Measurements from ENCODE around the gene IDUA. TPM values are rescaled to one million over a fixed set of nuclear protein-coding genes. Genes with fewer than 3 reads are reported as not detected.

The IDUA gene
- polyA plus RNA-seq, 1 donor (not counting 4 experiments of a cell fraction or from before 2014, with no cell fraction given): 1.2 TPM

- H3K4me1 ChIP-seq (ENCODE audit: control insufficient read depth, extremely low read depth, insufficient read depth, low read length): no peaks in the 10 kb centered on the region
- H3K9me1 ChIP-seq (ENCODE audit: control insufficient read depth, extremely low read depth, insufficient read depth, low read length): no peaks in the 10 kb centered on the region
- TF ChIP-seq CTCF (optimal IDR thresholded peaks at IDR 0.05 in 1 of 3, IDR thresholded peaks at IDR 0.05 in 1 of 3, conservative IDR thresholded peaks at IDR 0.05 in 1 of 3; ENCODE audit: extremely low read depth in 1 of 3, insufficient read depth in 2 of 3, low read length in 3 of 3) (no peak), EZH2 (IDR thresholded peaks at IDR 0.05; ENCODE audit: low read length) (no peak)
- no peak overlapping the region for H3K27ac ChIP-seq (ENCODE audit: control insufficient read depth, insufficient read depth, low read length)
- no peaks in the 10 kb centered on the region for H4K20me1 ChIP-seq (ENCODE audit: control insufficient read depth, extremely low read depth, insufficient read depth, low read length)
- dilution Hi-C loops (cut with MboI; ENCODE audit: extremely low pct_ligation_motif_present, low sequenced_read_pairs): no loop called here
- H3K9me3 ChIP-seq (ENCODE audit: control insufficient read depth, low read depth, low read length): no peaks in the 10 kb centered on the region
- H3K9ac ChIP-seq (ENCODE audit: control insufficient read depth, extremely low read depth, insufficient read depth, low read length): no peak overlapping the region
- H3K36me3 ChIP-seq (ENCODE audit: control insufficient read depth in 2 of 2, extremely low read depth in 1 of 2, insufficient read depth in 2 of 2, low read length in 2 of 2): no peaks in the 10 kb centered on the region
- H3K27me3 ChIP-seq (ENCODE audit: control insufficient read depth, extremely low read depth, insufficient read depth, low read length): peaks cover 58% of the 10 kb centered on the region
- no peak overlapping the region for H3K4me3 ChIP-seq (ENCODE audit: control insufficient read depth in 2 of 3, extremely low read depth in 1 of 3, insufficient read depth in 2 of 3, low read depth in 1 of 3, low read length in 3 of 3)
- no peak for DNase-seq (ENCODE audit: low read depth, low spot score)
- FAIRE-seq: no peak
- no peak overlapping the region for H2AFZ ChIP-seq (ENCODE audit: control insufficient read depth, low read length)
- no peak overlapping the region for H3K4me2 ChIP-seq (ENCODE audit: control insufficient read depth, extremely low read depth, insufficient read depth, low read depth, low read length)
- no peaks in the 10 kb centered on the region for H3K79me2 ChIP-seq (ENCODE audit: control insufficient read depth, insufficient read depth, low read length)
Observed at GRCh38 chr4:996997-997374, 10.1 kb downstream of the IDUA start.

- DNase-seq (ENCODE audit: low read depth, low spot score): no peak
- peak; percentile 68 for TF ChIP-seq EZH2 (IDR thresholded peaks at IDR 0.05; ENCODE audit: low read length)
- no peak for TF ChIP-seq CTCF (optimal IDR thresholded peaks at IDR 0.05 in 1 of 3, IDR thresholded peaks at IDR 0.05 in 1 of 3, conservative IDR thresholded peaks at IDR 0.05 in 1 of 3; ENCODE audit: extremely low read depth in 1 of 3, insufficient read depth in 2 of 3, low read length in 3 of 3)
- dilution Hi-C loops (cut with MboI; ENCODE audit: extremely low pct_ligation_motif_present, low sequenced_read_pairs): no loop called here
- Histone ChIP-seq H3K4me1 (ENCODE audit: control insufficient read depth, extremely low read depth, insufficient read depth, low read length) (no peaks in the 10 kb centered on the region), H3K4me3 (ENCODE audit: control insufficient read depth in 2 of 3, extremely low read depth in 1 of 3, insufficient read depth in 2 of 3, low read depth in 1 of 3, low read length in 3 of 3) (no peak overlapping the region), H4K20me1 (ENCODE audit: control insufficient read depth, extremely low read depth, insufficient read depth, low read length) (no peaks in the 10 kb centered on the region), H3K9me3 (ENCODE audit: control insufficient read depth, low read depth, low read length) (no peaks in the 10 kb centered on the region), H3K27ac (ENCODE audit: control insufficient read depth, insufficient read depth, low read length) (no peak overlapping the region), H3K4me2 (ENCODE audit: control insufficient read depth, extremely low read depth, insufficient read depth, low read depth, low read length) (no peak overlapping the region), H3K79me2 (ENCODE audit: control insufficient read depth, insufficient read depth, low read length) (no peaks in the 10 kb centered on the region), H3K9ac (ENCODE audit: control insufficient read depth, extremely low read depth, insufficient read depth, low read length) (no peak overlapping the region), H3K9me1 (ENCODE audit: control insufficient read depth, extremely low read depth, insufficient read depth, low read length) (no peaks in the 10 kb centered on the region), H2AFZ (ENCODE audit: control insufficient read depth, low read length) (no peak overlapping the region), H3K36me3 (ENCODE audit: control insufficient read depth in 2 of 2, extremely low read depth in 1 of 2, insufficient read depth in 2 of 2, low read length in 2 of 2) (no peaks in the 10 kb centered on the region), H3K27me3 (ENCODE audit: control insufficient read depth, extremely low read depth, insufficient read depth, low read length) (peaks cover 64% of the 10 kb centered on the region)
- no peak for FAIRE-seq
Observed at GRCh38 chr4:997375-998071, 10.7 kb downstream of the IDUA start.
